GM04504 (cell line): ENCODE data around the gene PHF12.
"Not testable (repeated sequence)": the region's sequence is repeated elsewhere in the genome, so short reads cannot be mapped to it uniquely, and the experiment has no call there.

ENCODE experiments used
- DNase-seq: peaks from one replicate; pipeline ENCODE4 v3.0.0-alpha.2; 2012; ENCODE audit warnings: low read depth

PHF12 gene

DNA sequence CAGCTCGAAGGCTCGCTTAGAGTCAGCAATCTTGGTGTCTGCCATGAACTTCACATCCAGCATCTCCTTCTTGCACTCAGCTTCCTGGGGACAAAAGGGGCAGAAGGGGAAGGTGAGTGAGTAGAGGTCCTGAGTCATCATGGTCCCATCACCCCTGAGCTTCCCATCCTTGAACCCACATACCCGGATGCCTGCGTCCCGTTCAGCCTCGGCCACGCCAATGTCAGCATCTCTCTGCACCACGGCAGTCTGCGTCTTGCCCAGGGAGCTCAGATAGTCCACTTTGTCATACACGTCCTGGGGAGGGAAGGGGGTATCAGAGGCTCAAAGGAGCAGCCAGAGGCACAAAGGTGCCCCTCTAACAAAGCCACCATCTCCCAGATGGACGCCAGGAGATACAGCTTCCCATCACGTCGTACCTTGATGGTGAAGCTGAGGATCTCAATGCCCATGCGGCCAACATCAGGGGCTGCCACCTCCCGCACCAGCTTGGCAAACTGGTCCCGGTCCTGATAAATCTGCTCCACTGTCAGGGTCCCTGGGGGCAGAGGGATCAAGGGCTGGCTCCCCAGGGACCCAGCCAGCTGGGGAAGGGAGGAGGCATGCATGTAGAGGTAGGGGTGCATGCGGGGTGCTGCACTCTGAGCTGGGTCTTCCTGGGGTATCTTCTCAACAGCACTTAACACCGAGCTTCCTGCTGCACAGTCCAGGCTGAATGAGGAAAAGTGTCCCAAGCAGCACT is 69.0 kb downstream of the PHF12 start:
- DNase-seq: no peak

DNA sequence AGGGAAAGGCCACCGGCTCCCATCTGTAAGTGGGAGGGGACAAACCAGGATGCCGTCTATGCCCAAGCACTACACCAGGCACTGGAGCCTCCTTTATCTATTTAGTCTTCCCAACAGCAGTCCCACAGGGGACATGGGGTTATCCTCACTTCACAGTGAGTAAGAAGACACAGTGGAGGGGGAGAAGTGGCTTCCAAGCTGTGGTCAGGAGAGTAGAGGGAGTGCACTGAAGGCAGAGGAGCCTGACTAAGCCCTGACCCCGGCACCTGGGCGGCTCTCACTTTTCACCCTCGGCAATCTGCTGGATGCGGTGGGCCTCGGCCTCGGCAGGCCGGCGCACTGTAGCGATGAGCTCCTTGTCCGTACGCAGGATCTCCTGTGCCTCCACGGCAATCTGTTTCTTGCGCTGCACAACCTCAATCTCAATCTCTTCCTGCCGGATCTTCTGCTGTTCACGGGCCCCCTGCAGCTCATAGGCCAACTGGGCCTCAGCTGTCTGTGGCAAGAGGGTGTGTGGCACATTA is 69.7 kb downstream of the PHF12 start:
- no peak for DNase-seq

DNA sequence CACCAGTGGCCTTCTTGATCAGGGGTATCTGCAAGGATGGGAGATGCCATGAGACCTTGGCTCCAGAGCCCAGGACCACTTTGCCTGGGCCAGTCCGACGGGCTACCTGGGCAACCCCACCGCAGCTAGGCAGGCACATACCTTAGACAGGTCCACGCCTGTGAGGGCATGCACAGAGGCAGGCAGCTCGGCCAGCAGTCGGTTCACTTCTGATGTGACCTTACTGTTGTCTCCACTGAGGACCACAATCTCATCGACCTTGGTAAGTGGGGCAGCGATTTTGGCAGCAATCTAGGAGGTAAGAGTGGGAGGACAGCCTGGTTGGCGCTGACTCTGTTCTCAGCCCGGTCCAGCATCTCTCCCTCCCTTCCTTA is 70.8 kb downstream of the PHF12 start:
- DNase-seq: no peak

DNA sequence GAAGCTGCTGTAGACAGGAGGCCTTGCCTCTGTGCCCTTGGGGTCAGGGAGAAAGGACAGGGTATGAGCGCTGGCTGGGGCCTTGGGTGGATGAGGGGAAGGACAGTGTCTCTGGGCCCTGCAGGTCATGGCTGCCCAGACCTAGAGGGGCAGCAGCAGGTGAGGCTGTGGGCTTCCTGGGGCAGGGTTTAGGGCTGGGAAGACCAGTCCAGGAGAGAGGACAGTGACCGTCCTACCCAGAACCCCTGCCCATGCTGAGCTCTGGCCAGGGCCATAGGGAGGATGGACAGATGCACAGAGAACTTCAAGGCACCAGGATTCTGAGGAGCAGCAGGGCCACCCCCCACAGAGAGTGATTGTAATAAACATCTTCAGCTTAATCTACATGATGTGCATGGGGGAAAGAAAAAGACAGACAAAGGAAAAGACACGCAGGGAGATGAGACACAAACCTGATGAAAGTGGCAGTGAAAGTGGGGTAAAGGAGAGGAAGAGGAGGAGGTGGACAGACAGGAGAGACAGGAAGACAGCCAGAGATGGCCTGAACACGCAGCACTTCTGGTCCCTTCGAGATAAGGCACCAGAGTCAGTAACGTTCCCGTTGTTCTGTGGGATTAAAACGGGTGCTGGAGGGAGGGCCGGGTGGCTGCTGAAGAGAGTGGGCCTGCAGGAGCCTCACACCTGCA is 71.3 kb downstream of the PHF12 start:
- DNase-seq: no peak

DNA sequence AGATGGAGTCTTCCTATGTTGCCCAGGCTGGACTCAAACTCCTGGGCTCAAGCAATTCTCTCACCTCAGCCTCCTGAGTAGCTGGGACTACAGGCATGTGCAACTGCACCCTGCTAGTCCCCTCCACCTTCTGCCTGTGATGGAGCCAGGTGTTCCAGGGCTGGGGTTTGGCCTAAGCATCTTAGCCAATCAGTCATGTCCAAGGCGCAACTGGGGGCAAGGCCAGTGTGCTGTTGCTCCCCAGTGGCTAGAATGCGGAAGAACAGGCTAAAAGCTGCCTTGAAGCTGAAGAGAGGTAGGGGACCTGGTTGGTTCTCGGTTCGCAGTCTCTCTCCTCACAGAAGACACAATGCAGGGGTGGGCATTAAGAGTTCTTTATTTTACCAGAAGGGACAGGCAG is 72.3 kb downstream of the PHF12 start:
- no peak for DNase-seq

DNA sequence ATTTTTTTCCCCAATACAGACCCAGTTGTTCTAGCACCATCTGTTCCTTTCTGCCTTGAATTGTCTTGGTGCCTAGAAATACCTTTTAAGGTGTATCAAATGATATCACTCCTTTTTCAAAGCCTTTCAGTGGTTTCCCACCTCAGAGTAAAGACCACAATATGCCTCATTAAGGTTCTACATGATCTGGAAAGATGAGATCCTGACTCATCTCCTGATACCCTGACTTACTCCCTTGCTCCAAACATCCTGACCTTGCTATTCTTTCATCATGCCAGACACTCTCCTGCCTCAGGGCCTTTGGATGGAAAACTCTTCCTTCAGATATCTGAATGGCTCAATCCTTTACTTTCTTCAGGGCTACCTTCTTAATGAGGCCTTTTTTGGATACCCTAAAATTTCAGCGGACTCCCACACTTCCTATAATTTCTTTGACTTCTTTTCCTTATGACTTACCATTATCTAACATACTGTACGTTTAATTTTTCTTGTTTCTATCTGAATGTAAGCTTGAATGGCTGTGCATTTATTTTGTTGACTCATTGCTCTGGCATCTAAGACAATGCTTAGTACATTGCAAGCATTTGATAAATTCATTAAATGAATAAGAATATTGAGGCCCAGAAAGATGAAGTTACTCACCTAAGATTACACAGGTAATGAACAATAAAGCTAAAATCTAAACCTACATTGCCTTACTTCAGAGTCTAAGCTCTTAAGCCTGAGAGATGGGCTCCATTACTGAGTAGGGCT is 73.0 kb downstream of the PHF12 start:
- DNase-seq: no peak

GRCh38 chr17:28877150-28877711 is 74.1 kb downstream of the PHF12 start:
- not testable (repeated sequence) for DNase-seq

DNA sequence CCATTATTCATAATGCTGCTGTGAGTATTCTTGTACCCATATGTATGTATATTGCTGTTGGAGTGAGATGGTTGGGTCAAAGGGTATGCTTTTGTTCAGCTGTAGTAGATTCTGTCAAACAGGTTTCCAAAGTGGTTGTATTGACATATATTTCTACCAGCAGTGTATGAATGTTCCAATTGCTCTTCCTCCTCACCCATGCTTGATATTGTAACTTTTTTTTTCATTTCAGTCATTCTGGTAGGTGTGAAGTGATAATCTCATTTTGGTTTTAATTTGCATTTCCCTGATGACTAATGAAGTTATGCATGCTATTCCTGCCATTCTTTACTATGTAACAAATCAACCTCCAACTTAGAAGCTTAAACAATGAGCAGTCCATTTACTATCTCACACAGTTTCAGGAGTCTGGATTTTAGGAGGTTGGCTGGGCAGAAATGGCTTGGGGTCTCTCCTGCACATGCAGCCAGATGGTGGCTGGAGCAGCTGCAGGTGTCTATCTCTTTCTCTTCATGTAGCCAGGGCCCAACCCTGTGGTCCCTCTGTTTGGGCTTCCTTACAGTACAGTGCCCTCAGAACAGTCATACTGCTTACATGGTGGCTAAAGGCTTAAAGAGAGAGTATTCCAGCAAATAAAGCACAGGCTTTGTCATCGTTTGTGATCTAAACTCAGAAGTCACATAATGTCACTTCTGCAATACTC is 75.3 kb downstream of the PHF12 start:
- DNase-seq: no peak

DNA sequence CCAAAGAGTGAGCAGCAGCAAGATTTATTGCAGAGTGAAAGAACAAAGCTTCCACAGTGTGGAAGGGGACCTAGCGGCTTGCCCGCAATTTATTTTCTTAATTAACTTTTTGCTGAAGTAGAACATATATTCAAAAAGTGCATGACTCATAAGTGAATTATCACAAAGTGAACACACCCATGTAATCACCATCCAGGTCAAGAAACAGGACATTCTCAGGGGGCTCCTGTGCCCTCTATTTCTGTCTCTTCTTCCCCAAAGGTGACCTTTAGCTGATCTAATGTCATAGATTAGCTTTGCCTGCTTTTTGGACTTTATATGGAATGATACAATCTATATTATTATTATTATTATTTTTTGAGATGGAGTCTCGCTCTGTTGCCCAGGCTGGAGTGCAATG is 76.6 kb downstream of the PHF12 start:
- no peak for DNase-seq

GRCh38 chr17:28873839-28874238 is 77.5 kb downstream of the PHF12 start:
- DNase-seq: no peak

GRCh38 chr17:28871056-28871579 is 80.2 kb downstream of the PHF12 start:
- DNase-seq: no peak

GRCh38 chr17:28867276-28867675 is 84.0 kb downstream of the PHF12 start:
- DNase-seq: no peak

- DNase-seq: no peak
Observed at GRCh38 chr17:28865946-28866752, 85.2 kb downstream of the PHF12 start.

DNA sequence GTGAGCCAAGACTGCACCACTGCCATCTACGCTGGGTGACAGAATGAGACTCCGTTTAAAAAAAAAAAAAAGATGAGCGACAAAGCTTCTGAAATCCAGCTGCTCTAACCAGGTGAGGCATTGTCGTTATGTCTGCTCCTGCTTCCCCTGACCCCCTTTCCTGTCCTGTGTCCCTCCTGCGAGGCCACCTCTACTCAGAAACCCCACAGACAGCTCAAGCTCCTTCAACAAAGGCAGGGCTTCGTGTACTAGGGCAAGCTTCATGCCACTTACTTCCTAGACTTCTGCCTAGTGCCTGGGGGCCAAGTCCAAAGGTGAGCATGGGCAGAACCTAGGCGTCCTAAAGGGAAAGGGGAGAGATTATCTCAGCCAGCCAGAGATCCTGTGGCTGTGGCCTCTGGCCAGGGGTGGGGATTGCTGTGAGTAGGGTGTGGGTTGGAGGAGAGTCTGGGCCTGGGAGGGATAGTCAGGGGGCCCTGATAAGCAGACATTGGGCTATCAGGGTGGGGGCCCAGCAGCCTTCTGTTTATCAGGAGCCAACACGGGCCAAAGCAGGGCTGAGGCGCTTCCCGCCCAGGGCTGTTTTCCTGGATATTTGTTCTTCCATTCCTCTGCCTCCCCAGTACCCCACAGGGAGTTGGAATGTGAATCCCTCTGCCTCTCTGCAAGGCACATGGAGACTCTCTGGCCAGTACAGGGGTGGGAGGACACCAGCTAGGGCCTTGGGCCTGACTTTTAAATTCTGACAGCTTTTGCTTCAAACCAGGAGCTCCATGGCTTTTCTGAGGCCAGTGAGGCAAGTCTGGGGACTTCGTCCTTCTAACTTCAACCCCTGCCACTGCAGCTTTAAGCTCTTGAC is 86.1 kb downstream of the PHF12 start:
- DNase-seq: no peak

GRCh38 chr17:28863953-28864352 is 87.4 kb downstream of the PHF12 start:
- no peak for DNase-seq

DNA sequence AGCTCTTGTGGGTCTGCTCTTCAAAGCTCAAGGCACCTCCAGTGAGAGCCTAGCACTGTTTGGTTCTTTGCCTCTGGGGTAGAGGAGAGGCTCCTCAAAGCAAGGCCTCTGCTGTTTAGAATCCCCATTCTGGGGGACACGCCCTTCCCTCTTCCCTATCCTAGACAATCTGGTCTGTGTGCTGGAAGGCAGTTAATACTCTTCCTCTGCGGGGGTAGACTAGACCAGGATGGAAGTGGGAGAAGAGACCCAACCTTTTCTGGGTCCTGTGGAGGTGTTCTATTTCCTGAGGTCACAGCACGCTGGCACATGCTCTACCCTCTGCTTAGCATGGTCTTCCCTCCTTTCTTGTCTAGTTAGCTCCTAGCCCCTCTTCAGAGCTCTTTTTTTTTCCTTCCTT is 88.8 kb downstream of the PHF12 start:
- DNase-seq: no peak

DNA sequence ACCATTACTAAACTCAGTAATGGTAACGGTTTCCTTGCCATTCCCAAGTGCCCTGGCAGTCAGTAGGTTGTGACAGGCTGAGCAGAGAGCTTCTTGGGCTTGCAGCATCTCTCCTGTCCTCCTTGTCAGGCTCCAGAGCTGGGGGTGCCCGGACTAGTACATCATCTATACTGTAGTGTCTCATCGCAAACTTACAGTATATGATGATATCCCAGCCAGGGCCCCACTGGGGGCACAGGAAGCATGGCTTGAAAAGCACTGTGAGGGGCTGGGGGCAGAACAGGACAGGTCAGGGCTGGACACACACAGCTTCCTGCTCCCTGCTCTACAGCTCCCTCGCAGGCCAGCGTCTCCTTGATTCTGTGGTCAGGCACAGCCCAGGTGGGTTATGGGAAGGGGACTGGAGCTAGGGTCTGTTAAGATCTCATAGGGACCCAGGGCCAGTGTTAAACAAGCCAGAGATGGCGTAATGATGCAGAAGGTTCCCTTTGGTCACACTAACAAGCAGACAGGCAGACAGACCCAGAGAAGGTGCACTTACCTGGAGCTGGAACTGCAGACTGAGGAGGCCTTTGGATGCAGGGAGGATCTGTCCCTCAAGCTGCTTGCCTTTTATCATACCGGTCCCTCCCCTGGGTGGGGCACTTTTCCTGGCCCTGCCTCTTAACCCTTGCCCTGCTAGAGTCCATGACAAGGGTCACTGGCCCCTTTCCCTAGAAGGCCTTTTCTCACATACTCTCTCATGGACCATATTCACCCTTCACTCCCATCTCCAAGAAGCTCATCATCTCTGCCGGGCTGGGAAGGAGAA is 89.7 kb downstream of the PHF12 start:
- DNase-seq: no peak

- DNase-seq: no peak
Observed at GRCh38 chr17:28860363-28860808, 90.9 kb downstream of the PHF12 start.

DNA sequence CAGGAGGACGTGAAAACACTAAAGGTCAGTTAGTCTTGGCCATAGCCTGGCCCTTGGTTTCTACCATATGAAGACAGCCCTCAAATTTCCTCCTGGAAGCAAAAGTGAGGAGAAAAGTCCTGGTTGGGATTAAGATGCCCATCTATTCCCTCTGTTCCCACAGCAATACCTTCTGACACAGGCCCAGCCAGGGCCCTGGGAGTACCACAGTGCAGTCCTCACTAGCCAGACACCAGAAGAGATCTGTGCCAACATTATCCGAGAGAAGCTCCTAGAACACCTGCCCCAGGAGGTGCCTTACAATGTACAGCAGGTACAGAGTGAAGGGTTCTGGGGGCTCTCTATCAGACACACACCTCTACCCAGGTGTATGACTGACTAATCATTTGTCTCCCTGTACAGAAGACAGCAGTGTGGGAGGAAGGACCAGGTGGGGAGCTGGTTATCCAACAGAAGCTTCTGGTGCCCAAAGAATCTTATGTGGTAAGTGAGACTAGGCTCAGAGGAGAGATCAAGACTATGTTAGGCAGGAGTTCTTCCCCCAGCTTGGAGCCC is 92.4 kb downstream of the PHF12 start:
- DNase-seq: no peak
